Measurements from ENCODE around the gene FAM184A.

Gene FAM184A

DNA sequence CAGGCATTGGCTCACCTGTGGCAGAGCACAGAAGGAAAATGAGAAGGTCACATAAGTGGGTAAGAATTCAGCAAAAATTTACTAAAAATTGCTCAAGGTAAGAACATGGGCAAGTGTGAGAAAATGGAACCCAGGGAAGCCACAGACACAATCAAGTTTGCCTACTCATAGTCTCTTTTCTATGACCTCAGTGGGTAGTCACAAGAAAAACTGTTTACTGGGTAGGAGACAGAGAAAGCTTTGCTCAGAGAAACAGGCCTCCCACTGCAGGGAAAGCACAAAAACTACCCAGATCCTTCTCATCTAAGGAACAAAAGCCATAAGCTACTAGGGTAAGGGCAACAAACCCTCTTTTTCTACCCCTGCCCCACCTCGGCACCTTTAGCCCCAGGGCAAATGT lies 35.2 kb downstream of the FAM184A start:
- TF ChIP-seq, protein P1, sequence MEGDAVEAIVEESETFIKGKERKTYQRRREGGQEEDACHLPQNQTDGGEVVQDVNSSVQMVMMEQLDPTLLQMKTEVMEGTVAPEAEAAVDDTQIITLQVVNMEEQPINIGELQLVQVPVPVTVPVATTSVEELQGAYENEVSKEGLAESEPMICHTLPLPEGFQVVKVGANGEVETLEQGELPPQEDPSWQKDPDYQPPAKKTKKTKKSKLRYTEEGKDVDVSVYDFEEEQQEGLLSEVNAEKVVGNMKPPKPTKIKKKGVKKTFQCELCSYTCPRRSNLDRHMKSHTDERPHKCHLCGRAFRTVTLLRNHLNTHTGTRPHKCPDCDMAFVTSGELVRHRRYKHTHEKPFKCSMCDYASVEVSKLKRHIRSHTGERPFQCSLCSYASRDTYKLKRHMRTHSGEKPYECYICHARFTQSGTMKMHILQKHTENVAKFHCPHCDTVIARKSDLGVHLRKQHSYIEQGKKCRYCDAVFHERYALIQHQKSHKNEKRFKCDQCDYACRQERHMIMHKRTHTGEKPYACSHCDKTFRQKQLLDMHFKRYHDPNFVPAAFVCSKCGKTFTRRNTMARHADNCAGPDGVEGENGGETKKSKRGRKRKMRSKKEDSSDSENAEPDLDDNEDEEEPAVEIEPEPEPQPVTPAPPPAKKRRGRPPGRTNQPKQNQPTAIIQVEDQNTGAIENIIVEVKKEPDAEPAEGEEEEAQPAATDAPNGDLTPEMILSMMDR (IDR thresholded peaks at IDR 0.05; ENCODE audit: borderline replicate concordance, control extremely low read depth, extremely low read depth, insufficient read depth, missing control alignments), result no peak
- in situ Hi-C loops (cut with MboI; ENCODE audit: low sequenced_read_pairs, unreplicated experiment), result no loop called here

DNA sequence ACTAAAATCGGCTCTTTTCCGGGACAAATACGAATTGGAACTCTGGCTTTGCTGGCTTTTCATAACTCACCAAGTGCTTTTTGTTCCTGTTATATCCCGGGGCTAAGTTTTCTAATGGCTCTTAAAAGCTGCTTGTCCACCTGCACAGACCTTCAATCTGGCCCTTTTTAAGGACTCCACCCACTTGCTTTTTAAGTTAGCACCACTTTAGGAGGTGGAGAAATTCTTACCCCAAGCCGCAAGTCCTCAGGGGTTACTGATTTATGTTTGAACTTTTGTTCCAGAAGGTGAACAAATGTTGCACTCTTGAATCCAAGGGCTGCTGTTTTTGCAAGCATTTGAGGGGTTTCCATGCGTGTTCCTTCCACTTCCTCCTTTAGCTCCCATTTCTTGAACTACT lies 37.8 kb downstream of the FAM184A start:
- TF ChIP-seq, protein P1 (IDR thresholded peaks at IDR 0.05; ENCODE audit: borderline replicate concordance, control extremely low read depth, extremely low read depth, insufficient read depth, missing control alignments), result no peak
- in situ Hi-C loops (cut with MboI; ENCODE audit: low sequenced_read_pairs, unreplicated experiment), result no loop called here
- no peak for DNase-seq (ENCODE audit: low spot score)

More for the DNA sequence above, 35.2 kb downstream of the FAM184A start:
- no peak for DNase-seq (ENCODE audit: low spot score)

DNA sequence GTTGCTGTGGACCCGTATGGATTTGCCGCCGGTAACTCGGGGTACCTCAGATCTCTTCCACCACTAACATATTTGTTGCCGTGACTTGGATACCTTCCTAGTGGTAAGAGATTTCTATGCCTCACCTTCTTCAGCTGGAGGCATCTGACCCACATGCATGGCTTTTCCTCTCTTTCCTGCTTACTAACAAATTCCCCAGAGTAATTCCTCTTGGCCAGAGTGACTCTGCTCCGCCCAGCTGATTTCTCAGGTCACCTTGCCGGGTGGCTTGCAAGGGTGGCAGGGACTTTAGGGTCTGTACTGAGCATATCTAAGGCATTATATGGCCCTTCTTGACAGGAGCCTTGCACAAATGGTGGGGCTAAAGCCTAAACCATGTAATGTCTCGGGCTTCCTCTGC lies 38.2 kb downstream of the FAM184A start:
- no peak for DNase-seq (ENCODE audit: low spot score)
- in situ Hi-C loops (cut with MboI; ENCODE audit: low sequenced_read_pairs, unreplicated experiment), result no loop called here

DNA sequence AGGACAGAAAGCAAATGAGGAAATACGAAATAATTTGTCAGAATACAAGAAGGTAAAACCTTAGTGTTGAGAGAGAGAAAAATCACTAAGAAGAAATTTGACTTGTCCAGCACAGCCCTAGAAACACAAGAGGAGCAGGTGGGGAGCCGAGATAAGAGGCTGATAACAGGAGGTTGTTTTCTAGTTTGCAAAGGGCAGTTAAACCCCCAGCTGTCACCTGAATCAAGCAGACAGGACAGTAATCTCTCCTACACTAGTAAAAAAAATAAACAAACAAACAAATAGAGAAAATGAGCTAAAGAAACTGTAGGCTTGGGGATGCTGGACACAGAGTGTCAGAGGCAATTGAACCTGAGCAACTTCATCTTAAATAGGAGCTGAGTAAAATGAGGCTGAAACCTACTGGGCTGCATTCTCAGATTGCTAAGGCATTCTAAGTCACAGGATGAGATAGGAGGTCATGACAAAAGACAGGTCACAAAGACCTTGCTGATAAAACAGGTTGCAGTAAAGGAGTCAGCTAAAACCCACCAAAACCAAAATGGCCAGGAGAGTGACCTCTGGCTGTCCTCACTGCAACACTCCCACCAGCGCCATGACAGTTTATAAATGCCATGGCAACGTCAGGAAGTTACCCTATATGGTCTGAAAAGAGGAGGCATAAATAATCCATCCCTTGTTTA lies 40.4 kb downstream of the FAM184A start:
- in situ Hi-C loops (cut with MboI; ENCODE audit: low sequenced_read_pairs, unreplicated experiment), result no loop called here
- TF ChIP-seq, protein P1 (IDR thresholded peaks at IDR 0.05; ENCODE audit: borderline replicate concordance, control extremely low read depth, extremely low read depth, insufficient read depth, missing control alignments), result no peak
- DNase-seq (ENCODE audit: low spot score), result no peak

More for the DNA sequence above, 38.2 kb downstream of the FAM184A start:
- TF ChIP-seq, protein P1 (IDR thresholded peaks at IDR 0.05; ENCODE audit: borderline replicate concordance, control extremely low read depth, extremely low read depth, insufficient read depth, missing control alignments), result no peak

DNA sequence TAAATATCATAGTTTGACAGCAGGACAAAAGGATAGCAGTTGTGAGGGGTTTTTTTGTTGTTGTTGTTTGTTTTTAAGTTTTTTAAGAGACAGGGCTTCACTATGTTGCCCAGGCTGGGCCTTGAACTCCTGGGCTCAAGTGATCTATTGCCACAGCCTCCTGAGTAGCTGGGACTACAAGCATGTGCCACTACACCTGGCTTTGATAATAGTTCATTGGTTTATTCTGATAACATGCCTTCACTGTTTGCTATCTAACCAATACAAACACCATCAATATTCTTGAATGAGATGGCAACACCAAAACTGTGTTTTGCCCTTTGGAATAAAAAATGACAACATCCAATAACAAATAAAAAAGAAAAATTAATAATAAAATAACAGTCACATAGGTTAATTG lies 41.2 kb downstream of the FAM184A start:
- no peak for DNase-seq (ENCODE audit: low spot score)
- in situ Hi-C loops (cut with MboI; ENCODE audit: low sequenced_read_pairs, unreplicated experiment), result no loop called here
- TF ChIP-seq, protein P1 (IDR thresholded peaks at IDR 0.05; ENCODE audit: borderline replicate concordance, control extremely low read depth, extremely low read depth, insufficient read depth, missing control alignments), result no peak

DNA sequence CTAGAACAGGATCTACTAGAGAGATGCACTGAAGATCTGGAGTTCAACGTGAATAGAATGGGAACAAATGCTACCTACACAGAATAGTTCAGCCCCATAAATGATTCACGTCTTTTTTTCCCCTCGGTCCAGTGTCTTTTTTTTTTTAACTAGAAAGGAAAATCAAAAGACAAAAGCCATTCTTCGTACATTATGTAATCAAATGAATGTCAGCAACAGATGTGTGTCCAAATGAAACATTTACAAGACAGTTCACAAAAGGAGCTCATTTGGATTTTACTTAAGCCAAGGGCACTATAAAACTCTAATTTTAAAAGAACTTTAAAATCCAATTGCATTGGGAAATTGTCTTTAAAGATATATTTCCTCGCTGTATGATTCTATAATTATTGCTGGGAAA lies 42.4 kb downstream of the FAM184A start:
- in situ Hi-C loops (cut with MboI; ENCODE audit: low sequenced_read_pairs, unreplicated experiment), result no loop called here
- TF ChIP-seq, protein P1 (IDR thresholded peaks at IDR 0.05; ENCODE audit: borderline replicate concordance, control extremely low read depth, extremely low read depth, insufficient read depth, missing control alignments), result no peak
- DNase-seq (ENCODE audit: low spot score), result no peak

All from GM13976 (cell line).